ENCODE data around the gene ZNF384.

Gene ZNF384

DNA sequence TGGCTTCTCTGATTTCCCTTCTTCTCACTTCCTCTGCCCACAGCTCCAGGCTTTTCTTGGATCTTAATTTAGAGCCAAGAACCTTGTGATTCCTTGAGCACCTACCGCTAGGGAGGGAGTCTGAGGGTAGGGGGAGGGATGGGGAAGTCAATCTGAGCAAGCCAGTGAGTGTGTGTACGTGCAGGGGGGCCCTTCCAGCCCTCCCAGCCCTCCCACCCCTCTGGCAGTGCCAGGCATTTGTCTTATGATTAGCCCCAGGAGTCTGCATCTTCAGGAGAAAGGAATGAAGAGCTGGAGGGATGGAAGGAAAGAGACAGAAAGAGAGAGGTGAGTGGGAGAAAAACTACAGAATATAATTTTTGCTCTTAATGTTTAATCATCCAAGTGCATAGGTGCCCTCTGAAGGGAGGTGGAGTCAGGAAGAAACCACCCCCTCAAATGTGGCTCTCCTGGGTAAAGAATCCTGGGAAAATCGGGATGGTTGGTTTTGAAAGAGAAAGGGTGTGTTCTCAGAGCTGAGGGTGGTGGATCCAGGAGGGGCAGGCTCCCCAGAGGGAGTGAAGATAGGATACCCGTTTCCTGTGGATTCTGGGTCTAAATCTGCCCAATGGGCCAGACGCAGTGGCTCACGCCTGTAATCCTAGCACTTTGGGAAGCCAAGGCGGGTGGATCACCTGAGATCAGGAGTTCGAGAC lies 9.3 kb upstream of the ZNF384 start:
- no peak for DNase-seq

DNA sequence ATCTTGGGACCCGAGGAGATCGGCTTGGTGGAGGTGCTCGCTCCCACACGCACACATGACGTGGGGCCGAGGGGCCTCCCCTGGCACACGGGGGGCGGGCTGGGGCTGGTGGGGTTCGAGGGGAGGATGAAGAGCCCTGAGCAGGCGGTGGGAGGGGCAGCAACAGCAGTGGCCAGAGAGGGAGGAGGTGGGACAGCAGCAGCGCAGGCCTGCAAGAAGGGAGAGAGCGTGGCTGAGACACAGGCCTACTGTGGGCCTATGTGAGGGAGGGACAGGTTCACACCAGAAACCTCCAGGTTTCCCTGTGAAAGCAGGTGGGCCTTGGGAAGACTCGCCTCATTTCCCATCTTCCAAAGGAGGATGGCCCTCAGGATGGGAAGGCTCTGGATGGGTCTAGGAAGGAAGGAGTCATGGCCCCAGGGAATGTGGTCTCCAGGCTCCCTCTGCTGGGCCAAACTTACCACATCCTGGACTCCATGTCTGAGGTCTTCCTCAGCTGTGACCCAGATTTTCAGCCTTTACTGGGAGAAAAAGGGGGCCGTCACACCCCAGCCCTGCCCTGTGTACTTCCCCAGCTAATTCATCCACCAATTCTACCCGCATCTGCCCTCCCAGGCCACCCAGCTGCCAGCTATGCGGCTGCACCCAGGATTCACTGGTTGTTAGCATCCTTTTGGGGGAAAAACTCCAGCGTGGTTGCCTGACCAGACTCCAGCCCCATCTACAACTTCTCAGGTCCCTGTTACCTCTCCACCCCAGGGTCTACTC lies 8.6 kb upstream of the ZNF384 start:
- peak; percentile 72 for DNase-seq

DNA sequence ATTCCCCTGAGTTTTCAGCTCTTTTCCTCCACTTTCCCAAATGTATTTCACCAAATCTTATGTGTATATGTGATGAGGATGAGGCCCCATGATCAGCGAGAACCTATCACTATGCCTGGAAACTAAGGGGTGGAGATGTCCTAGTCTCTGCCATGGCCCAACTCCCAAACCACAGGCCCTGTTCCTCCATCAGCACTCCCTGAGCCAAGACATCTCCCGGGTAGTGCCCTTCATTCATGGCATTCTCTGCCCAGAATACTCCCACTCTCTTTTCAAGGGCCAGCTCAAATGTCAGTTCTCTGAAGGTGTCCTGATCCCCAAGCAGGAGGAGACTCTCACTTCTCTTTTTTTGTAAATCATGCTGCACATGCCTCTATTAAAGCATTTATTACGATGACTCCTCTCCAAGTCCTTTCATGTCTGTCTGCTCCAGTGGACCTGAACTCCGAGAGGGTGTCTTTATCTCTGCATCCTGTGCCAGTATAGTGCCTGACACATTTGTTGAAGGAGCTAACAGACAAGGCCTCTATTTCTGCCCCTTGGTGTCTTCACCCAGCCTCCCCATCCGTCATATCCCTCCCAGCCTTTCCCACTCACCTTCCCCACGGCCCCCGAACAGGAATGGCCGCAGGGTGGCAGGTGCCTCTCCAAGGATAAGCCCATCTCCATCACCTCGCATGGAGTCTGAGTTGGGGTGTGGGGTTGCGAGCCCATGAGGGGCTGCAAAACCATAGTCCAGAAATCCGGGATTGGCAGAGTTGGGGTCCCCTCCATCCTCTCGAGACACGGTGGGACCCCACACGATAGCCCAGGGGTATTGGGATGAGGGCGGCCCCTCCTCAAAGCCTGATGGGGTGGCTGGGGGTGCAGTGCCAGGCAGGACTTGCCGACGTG lies 7.8 kb upstream of the ZNF384 start:
- no peak for DNase-seq

DNA sequence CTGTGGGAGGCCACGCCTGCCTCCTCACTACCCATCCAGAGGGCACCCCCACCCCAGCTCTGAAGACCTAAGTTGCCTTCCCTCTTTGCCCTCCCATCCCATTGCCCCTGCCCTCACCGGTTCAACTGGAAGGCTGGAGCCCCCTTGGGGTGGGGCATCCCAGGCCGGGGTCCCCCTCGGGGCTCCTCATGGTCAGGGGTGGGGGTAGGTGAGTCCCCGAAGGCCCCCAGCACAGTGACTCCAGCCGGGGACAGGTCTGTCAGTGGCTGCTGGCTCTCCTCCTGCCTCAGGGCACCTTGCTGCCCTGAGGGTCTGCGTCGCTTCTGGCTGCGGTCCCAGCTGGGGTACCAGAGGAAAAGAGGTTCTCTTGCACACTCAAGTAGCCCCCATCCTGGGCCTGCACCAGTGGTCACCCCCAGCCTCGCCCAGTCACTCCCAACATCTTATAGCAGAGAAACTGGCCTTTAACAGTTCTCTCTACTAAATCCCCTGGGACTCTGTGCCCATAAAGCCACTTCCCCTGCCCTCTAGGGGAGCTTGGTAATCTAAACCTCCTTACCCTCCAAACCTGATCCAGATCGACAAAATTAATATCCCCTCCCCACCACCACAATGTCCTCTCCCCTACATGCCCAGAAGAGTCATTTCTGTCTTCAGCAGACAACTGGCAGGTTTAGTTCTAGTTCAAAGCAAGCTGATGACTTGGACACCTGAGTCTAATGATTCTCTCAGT lies 6.3 kb upstream of the ZNF384 start:
- no peak for DNase-seq

DNA sequence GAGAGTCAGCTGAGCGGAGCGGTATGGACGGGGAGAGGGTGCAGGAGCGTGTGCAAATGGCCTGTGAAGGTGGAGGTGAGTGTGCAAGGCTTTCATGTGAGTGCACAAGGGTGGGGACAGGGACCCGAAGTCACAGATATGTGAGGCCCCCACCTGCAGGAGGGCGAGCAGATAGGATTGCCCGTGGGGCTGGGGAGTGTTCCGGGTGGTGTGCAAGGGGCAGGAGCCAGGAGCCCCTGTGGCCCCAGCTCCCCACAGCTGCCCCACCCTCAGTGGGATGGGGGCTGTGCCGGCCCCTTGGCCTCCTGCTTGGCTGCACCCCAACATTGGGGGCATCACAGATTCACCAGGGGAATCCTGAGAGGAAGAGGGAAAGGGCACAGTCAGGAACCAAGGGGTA lies 5.5 kb upstream of the ZNF384 start:
- no peak for DNase-seq

DNA sequence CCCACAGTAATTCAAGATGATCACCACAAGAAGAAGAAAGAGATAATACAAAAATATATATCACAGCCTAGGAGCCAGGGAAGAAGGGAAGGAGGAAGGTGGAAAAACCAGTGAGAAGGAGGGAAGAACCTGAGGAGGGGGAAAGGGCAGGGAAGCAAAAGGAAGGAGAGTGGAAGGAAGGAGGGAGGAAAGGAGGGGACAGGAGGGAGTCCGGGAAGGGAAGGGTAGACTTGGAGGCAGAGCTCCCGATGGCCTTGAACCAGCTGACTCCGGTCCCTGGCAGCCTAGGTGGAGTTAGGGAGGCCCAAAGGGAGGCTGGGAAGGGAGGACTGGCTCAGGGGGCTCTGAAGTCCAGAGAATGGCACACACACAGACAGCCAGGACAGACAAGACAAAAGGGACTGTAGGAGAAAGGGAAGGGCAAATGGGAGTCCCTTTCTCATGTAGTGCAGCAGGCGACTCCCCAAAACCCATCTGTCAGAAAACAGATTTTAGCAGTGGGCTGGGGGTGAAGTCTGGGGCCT lies 4.7 kb upstream of the ZNF384 start:
- no peak for DNase-seq

DNA sequence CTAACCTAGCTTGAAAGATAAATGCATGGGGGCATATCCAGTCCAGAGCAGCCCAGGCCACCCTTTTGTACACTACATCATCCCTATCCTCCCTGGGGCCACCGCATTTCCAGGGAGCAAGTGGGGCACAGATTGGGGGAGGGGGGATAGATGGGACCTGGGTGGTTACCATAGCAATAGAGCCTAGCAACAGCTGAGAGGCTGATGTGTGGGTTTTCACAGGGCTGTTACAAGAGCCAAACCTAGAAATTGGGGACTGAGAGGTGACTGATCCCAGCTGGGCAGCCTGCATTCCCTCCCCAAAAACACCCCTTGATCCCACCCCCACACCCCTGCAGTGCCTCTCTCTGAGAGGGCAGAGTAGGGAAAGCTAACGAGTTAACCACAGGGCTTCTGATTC lies 3.7 kb upstream of the ZNF384 start:
- no peak for DNase-seq

DNA sequence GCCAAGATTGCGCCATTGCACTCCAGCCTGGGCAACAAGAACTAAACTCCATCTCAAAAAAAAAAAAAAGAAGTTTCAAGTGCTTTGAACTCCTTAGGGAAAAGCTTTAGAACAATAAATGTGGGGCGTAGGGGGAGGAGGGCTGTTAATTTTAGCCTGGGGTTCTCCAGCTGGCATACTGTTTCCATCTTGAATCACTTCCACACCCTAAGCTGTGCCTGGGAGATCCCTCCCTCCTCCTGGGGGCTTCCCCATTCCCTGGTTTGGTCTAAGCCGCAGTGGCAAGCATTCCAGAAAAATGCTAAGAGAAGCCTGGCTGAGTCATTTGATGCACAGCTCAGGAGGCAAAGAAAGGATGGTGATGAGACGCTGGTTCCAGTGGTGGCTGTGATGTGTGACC lies 2.3 kb upstream of the ZNF384 start:
- peak; percentile 76 for DNase-seq

DNA sequence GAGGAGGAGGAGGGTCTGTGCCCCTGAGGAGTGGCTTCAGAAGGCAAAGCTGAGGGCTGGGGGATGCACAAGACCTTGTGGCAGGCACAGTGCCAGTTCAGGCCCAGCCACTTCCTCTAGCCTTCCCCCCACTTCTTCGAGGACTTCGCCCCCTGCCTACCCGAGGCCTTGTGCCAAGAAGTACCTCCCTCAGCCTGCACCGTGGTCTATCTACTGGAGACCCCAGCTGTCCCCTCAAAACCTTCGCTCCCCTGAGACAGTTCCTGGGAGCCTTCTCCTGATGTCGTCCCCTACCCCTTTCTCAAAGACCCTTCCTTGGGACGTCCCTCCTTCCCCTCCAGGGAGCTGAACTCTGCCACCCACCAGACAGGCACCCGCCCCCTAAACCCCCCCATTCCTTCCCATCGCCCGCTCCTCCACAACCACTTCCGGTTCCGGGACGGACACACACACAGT lies 604 bp downstream of the ZNF384 start:
- DNase-seq = no peak

DNA sequence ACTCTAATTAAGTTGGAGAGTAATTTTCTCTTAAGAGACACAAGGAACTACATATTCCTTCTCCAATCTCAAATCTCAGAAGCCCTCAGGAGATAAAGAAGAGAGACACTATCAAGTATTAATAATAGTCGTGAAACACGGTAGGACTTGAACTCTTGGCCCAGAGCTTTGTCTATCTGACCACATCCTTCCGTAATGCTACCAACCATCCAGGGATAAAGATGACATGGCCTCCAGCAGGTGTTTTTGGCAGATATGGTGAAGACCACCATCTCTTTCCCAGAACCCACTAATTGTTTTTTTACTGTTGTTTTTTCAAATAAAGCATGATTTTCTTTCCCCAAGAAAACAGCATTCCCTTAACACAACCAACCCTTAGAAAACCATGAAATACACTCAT lies 3.4 kb downstream of the ZNF384 start:
- no peak for DNase-seq

DNA sequence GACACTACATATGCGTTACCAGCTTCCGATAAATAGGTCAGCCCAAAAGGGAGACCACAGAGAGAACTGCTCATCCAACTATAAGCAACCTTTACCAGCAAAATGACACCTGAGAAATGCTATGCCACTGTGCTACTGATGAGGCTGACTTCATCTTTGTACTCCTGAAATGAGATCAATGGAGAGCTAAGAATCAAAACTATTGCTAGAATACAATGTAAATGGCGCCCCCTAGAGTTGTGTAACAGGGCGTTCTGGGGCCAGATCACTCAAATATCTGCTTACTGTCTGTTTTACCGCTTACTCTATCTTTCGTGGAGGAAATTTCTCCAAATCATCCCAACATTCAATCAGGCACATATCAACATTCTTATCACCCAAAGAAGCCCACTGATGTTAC lies 4.6 kb downstream of the ZNF384 start:
- peak; percentile 28 for DNase-seq

DNA sequence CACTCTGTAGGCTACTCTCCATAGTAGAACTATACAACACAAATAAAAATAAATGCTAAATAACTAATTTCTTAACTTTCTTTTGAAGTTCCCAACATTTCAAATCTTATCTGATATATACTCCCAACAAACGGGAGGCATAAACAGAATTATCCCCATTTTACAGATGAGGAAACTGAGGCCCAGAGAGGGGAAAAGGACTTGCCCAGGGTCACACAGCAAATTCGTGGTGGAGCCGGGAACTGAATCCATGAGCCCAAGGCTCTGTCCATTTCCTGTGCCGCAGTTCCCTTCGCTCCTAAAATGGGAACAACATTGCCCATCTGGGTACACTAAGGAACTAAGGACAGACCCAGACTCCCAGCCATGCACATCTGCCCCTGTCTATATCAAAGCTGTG lies 12.2 kb downstream of the ZNF384 start:
- no peak for DNase-seq

DNA sequence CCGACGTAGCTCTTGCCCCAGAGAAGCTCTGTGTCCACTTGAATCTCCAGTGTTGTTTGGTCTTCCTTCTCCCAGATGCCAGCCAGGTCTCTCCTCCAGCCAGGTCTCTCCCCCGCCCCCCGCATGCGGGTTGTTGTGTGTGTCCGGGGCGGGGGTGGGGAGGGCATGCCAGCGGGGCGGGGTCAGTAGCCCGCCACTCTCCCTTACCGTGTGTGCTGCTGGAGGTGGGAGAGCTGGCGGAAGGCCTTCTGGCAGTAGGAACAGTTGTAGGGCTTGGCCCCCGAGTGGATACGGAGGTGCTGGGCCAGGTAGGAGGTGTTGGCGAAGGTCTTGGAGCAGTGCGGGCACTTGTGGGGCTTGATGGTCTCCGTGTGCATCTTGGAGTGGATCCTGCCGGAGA lies 17.0 kb downstream of the ZNF384 start:
- no peak for DNase-seq

DNA sequence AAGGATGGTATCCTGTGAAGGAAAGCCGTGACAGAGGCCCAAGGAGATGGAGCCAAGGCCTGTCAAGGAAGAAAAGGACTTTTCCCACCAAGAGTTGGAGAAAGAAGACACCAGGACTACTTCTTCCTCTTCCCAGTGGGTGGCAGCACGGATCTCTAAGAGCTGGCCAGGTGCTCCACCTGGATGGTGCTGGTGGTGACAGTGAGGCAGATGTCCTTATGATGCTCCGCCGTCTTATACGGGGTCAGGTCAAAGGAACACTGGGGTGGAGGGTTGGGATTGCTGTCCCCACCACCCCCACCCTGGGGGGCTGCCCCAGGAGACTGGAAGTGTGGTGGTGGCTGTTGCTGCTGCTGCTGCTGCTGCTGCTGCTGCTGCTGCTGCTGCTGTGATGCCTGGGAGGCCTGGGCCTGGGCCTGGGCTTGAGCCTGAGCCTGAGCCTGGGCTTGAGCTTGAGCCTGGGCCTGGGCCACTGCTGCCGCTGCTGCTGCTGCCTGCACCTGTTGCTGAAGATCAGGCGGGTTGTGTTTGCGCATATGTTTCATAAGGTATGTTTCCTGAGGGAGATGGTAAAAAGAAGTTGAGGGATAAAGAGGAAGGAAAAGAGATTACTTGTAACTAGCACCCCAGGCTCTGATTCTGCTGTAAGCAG lies 21.5 kb downstream of the ZNF384 start:
- DNase-seq = no peak

DNA sequence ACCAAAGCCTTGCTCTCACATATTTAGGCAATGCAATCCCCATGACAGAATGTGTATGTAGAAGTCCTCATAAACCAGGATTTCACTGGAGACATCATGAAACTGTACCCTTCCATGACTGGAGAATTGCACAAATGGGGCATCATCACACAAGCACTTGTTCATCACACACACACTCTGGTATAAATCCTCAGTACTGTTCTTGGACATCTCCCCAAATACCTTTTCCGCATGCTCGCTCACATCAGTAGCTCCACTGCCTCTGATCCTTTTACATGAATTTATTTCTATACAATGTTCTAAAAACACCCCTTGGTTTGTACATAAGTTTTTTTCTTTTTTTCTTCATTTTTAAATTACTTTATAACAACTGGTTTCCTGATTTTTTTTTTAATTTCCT lies 23.0 kb downstream of the ZNF384 start:
- DNase-seq = no peak

DNA sequence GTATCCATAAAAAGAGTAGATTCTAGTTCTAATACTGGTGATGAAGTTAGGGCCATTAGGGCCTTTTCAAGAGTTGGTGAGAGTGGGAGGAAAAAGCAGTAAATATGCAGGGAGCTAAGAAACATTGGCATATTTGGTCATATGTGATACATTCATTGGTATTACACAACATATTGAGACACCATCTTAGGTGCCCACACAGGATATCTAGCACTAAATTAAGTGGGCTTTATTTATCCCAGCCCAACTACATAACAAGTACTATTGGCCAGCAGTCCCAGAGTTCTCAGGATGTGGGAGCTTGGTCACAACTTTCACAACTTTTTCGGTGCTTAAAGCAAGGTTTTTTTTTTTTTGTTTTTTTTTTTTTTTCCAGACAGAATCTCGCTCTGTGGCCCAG lies 24.3 kb downstream of the ZNF384 start:
- no peak for DNase-seq

DNA sequence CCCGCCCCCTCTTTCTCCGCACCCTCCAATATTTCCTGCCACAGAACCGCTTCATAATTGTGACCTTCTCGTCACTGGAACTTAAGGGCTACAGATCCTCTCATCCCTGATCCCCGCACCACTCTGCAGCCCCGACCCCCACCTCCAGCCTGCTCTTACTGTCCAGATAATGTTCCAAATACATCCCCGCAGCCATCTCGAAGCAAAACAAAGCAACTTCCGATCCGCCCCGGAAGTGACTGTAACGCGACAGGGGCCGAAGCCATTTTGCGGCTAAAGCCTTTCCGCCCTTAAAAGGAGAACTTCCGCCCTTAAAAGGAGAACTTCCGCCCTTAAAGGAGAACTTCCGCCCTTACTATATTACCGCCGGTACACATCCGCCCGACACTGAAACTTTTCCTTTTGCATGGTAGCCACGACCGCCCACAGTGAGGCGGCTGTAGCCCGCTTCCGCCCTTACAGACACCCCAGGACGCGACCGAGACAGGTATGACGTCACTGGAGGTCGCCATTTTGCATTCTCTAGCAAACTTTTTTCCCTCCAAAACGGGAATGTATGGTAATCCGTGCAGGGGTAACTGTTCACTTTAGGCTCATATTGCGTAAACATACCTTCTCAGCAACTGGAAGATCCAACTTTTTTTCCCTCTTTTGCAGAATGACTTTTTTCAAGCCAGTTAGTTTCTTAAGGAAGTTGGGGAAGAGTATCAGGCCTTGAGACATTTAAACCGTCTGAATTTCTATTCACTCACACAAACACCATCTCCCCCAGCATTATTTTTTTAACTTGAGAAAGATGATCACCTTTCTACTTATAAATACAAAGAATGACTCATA lies 26.1 kb downstream of the ZNF384 start, which contains the start of gene ING4:
ING4 (minus strand) TSS at position 214 of the 837 bp plus-strand sequence; CDS start at position 196, 18 bp downstream.
- peak; percentile 100 for DNase-seq

DNA sequence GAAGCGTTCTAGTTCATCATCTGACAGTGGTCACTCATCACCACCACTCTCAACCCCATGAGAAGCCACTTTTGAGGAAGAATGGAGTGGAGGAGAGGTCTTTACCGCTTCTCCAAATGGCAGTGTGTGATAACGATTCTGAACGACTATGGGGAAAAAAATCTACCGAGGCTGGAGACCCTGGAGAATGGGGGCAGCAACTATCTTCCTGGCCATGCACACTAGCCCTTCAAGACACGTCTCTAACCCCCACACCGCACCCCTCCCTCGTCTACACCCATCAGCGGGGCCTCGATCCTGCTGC lies 26.6 kb downstream of the ZNF384 start:
- no peak for DNase-seq

DNA sequence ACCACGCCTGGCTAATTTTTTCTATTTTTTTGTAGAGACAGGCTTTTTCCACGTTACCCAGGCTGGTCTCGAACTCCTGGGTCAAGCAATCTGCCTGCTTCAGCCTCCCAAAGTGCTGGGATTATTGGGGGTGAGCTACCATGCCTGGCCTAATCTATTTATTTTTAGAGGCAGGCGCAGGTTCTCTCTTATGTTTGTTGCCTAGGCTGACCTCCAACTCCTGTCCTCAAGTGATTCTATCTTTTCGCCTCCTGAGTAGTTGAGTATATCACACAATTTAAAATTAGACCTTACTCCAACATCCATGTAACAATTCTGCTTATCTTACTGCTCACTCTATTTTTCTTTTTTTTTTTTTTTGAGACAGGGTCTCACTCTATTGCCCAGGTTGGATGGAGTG lies 35.2 kb downstream of the ZNF384 start:
- DNase-seq = no peak

DNA sequence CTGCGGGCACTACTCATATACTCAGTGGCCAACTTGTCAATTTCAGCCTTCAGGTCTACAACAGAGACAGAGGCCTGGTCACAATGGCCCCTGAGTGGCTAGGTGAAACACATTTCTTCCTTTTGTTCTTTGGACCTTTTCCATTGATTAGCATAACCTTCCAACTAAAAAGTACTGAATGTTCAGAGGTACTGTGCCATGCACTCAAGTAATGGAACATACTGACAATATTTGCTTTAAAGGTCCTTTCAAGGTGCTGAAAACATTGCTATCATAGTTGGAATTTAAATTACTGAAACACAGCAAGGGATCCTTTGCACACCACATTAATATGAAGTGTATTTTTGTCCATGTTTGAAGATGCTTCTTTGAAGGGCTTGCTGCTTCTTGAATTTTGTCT lies 35.8 kb downstream of the ZNF384 start:
- no peak for DNase-seq

DNA sequence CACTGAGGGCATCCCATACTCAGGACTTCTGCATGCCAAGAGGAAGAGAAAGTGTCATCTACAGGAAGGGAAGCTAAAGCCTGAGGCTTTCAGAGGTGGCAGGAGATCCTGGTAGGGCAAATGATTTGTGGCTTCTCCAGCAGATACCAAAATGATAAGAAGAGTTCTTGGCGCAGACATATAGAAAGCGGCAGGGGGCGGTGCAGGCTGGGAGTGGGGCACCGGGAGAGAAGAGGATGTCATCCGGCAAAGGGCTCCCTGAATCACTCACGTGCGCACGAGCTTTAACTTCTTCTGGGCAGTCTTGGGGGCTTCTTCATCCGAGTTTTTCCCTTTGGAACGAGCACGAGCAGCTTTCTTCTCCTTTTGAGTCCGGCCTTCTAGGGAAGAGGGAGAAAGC lies 36.8 kb downstream of the ZNF384 start:
- DNase-seq = no peak

Data from fibroblast of upper back skin (primary cell).